Measurements from ENCODE around the gene RIPOR2.
A peak's percentile ranks its signal among the peaks of the same experiment; 100 is the strongest.
"Not testable (repeated sequence)": the region's sequence is repeated elsewhere in the genome, so short reads cannot be mapped to it uniquely, and the experiment has no call there.

RIPOR2 gene

DNA sequence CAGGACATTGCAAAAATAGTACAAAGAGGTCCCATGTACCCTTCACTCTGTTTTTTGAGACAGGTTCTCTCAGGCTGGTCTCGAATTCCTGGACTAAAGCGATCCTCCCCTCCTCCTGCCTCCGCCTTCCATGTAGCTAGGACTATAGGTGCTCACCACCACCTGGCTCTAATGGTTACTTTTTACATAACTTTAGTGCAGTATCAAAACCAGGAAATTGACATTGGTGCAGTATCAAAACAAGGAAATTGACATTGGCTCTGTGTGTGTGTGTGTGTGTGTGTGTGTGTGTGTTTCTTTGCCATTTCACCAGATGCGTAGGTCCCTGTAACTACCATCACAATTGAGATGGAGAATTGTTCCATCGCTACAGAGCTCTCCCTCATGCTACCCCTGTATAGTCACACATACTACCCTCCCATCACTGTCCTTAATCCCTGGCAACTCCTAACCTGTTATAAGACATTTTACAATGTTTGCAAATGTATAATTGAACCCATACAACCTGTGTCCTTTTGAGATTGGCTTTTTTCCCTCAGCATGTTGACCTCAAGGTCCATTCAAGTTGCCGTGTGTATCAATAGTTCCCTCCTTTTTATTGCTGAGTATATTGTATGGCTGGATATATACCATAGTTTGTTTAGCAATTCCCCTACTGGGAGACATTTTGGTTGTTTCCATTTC, 28.3 kb upstream of the RIPOR2 start:
- no peak for DNase-seq
- H3K4me1 Mint-ChIP-seq, result peaks cover 47 to 70% of the 10 kb centered on the region in 2 donors
- H3K9me3 Mint-ChIP-seq, result peaks cover 4 to 8% of the 10 kb centered on the region in 2 donors
- H3K27me3 Mint-ChIP-seq, result no peaks in the 10 kb centered on the region
- no peak overlapping the region for H3K27ac Mint-ChIP-seq
- no peak for ATAC-seq (replicated peaks)
- no peak overlapping the region for H3K4me3 Mint-ChIP-seq
- peaks cover 17 to 26% of the 10 kb centered on the region in 2 donors for H3K36me3 Mint-ChIP-seq

DNA sequence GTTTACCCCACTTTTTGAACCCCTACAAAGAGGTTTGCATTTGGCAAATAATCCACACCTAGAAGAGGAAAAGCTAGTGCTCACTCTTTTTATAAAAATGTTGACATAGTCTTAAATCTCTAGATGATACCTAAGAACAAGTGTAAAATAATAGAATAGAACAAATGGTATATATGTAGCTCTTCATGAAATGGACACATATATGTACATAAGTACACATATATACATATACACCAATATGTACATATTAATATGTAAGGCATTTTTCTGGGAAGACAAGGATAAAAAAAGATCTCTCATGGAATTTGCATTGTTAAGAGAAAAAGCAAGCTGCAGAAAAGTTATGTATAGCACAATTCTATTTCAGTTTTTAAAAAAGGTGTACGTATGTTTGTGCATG, 27.6 kb upstream of the RIPOR2 start:
- Mint-ChIP-seq H3K9me3 (peaks cover 4 to 8% of the 10 kb centered on the region in 2 donors), H3K36me3 (peaks cover 19 to 29% of the 10 kb centered on the region in 2 donors), H3K4me3 (no peak overlapping the region), H3K27ac (no peak overlapping the region), H3K4me1 (peaks cover 44 to 69% of the 10 kb centered on the region in 2 donors), H3K27me3 (no peaks in the 10 kb centered on the region)
- DNase-seq, result no peak
- no peak for ATAC-seq (replicated peaks)

DNA sequence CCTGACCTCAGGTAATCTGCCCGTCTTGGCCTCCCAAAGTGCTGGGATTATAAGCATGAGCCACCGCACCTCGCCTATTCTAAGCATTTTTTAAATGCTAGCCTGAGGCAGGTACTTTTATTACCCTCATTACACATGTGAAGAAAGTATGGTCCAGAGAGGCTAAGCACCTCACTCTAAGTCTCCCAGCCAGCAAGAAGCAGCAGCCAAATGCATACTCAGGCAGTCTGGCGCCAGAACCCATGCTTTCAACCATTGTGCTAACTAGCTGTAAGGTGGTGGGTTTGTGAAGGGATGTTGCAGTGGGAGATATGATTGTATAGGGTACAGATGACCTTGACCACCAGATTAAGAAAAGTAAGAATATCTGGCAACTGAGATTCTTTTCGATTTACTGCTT, 26.1 kb upstream of the RIPOR2 start:
- DNase-seq, result no peak
- peaks cover 48 to 73% of the 10 kb centered on the region in 2 donors for H3K4me1 Mint-ChIP-seq
- H3K27me3 Mint-ChIP-seq, result no peaks in the 10 kb centered on the region
- peaks cover 18 to 31% of the 10 kb centered on the region in 2 donors for H3K36me3 Mint-ChIP-seq
- ATAC-seq (replicated peaks), result peak; percentile 22 to 25
- no peak overlapping the region for H3K27ac Mint-ChIP-seq
- H3K4me3 Mint-ChIP-seq, result no peak overlapping the region
- peaks cover 4 to 8% of the 10 kb centered on the region in 2 donors for H3K9me3 Mint-ChIP-seq

DNA sequence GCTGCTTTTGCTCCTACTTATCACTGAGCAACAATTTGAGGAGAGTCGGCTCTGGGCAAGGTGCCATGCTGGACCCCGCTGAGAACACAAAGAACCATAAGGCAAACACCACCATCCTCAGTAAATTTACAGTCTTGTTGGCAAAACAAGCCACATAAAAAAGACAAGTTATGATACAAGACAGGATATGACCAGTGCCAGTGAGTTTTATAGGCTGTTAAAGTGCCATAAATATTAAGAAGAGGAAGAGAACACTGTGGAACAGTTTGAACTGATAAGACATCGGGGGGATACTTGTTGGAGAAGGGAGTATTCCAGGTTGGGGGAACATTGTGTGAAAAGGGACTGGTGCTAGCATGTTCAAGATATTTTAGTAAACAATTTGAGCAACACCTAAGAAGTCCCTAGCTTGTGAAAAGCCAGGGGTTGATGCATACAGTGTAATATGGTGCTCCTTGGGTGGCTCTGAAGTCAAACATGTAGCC, 25.3 kb upstream of the RIPOR2 start:
- no peak for ATAC-seq (replicated peaks)
- Mint-ChIP-seq H3K4me1 (peaks cover 48 to 71% of the 10 kb centered on the region in 2 donors), H3K27me3 (no peaks in the 10 kb centered on the region), H3K36me3 (peaks cover 17 to 28% of the 10 kb centered on the region in 2 donors), H3K27ac (peak overlapping the region; percentile 79), H3K9me3 (peaks cover 4 to 8% of the 10 kb centered on the region in 2 donors), H3K4me3 (peak overlapping the region; percentile 7 to 36)
- no peak for DNase-seq

DNA sequence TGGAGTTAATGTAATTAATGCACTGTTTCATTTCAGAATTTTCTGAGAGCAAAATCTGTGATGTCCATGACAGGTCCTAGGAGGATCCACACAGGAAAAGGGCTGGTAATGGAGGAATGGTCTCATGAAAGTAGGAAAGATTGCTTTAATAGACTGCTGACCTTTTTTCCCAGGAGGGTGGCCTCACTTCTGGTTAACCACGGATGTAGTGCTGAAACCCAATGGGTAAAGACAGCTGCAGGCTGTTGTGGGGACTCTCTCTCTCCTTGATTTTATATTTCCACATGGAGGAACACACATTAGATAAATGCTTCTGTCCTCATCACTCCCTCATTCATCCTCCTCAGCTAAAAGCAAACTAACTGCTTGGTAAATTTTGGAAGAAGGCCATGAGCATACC, 23.6 kb upstream of the RIPOR2 start:
- Mint-ChIP-seq H3K27me3 (no peaks in the 10 kb centered on the region), H3K36me3 (peaks cover 19 to 28% of the 10 kb centered on the region in 2 donors), H3K4me1 (peaks cover 55 to 79% of the 10 kb centered on the region in 2 donors), H3K4me3 (no peak overlapping the region), H3K27ac (peak overlapping the region; percentile 15), H3K9me3 (peaks cover 4 to 8% of the 10 kb centered on the region in 2 donors)
- ATAC-seq (replicated peaks) (no peak), DNase-seq (no peak)

DNA sequence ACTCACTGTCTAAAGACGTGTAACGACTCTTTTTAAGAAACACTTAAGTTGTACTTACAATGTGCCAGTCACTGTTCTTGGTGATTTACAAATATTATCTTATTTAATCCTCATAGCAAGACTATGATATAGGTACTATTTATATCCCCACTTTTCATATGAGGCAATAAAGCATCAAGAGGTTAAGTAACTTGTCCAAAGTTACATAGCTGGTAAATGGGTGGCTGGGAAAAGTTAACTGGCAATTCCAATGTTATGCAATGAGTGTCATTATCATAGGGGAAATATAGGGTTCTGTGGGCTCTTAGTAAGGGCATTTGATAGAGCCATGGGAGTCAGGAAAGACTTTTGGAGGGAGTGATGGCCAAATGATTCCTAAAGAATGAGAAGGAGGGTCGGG, 21.4 kb upstream of the RIPOR2 start:
- H3K4me1 Mint-ChIP-seq, result peaks cover 51 to 84% of the 10 kb centered on the region in 2 donors
- no peaks in the 10 kb centered on the region for H3K27me3 Mint-ChIP-seq
- DNase-seq (no peak), ATAC-seq (replicated peaks) (no peak)
- H3K27ac Mint-ChIP-seq, result peak overlapping the region; percentile 21
- H3K9me3 Mint-ChIP-seq, result peaks cover 8% of the 10 kb centered on the region in 2 donors
- H3K36me3 Mint-ChIP-seq, result peaks cover 28 to 38% of the 10 kb centered on the region in 2 donors
- H3K4me3 Mint-ChIP-seq, result no peak overlapping the region

DNA sequence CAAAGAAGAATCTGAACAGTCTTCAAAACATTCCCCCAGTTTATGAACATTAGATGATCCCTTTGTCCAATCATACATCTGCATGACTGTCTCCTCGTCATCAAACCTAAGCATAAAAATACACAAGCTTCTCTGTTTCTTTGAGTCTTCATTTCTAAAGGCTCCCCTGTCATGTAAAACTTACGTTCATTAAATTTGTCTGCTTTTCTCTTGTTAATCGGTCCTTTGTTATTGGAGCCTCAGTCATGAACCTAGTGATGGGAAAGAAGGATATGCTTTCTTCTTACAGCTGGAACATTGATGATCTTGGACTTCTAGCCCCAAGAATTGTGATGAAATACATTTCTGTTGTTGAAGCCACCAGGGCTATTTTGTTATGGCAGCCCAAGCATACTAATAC, 18.0 kb upstream of the RIPOR2 start:
- Mint-ChIP-seq H3K27ac (no peak overlapping the region), H3K4me1 (peaks cover 50 to 84% of the 10 kb centered on the region in 2 donors), H3K9me3 (peaks cover 0 to 7% of the 10 kb centered on the region in 2 donors), H3K36me3 (peaks cover 16 to 19% of the 10 kb centered on the region in 2 donors), H3K4me3 (no peak overlapping the region), H3K27me3 (no peaks in the 10 kb centered on the region)
- ATAC-seq (replicated peaks) (no peak), DNase-seq (no peak)

DNA sequence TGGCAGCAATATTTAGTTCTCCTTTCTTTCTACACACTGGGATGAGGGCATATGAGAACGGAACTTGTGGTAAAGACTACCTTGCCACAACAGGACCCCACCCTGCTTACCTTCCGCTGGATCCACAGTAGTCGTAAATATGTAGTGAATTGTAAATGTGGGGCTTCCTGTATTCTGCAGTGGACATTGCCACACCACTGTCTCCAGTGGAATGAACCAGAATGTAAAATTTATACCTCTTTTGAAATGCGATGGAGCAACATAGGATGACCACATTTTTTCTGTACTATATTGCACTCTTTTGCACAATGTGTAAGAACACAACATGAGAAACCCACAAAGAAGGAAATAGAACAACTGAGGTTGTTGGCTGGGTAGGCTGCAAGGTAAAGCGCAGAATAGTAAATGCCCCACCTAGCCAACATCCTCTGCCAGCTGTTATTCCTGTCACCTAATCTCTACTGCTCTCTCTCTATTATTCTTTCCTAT, 16.1 kb upstream of the RIPOR2 start:
- H3K27ac Mint-ChIP-seq, result peak overlapping the region; percentile 20
- H3K4me3 Mint-ChIP-seq, result peak overlapping the region; percentile 22 to 56
- peaks cover 57 to 90% of the 10 kb centered on the region in 2 donors for H3K4me1 Mint-ChIP-seq
- H3K9me3 Mint-ChIP-seq, result peaks cover 5 to 7% of the 10 kb centered on the region in 2 donors
- peak; percentile 27 to 35 for ATAC-seq (replicated peaks)
- H3K27me3 Mint-ChIP-seq, result no peaks in the 10 kb centered on the region
- no peak for DNase-seq
- peaks cover 18 to 30% of the 10 kb centered on the region in 2 donors for H3K36me3 Mint-ChIP-seq

DNA sequence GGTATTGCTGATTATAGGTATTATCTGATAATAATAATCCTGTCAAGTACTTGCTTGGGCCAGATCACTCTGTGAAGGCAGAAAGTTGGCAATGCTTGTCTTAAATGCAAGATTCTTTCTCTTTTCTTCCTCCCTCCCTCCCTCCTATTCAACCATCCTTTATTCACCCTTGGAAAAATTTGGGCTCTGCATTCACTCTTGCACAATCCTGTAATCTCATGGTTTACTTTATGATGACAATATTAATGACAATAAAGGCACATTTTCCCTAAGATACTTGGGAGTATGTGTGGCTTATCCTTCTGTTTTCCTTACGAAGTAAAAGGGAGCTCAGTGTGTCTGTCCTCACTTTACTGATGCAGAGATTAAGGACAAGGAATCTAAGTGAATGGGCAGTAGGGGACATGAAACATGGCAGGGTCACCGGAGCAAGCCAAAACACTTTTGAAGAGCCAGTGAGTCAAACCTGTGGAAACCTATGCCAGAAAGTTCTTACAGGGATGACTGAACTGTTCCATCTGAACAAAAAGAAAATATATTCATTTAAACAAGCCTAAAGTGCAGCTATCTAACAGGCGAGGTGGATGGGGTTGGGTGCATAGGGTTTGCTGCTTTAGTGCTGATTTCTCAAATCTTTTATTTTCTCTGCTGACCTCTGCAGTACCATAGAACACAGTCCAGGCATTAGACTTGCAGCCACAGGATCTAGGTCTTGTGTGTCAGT, 14.6 kb upstream of the RIPOR2 start:
- no peaks in the 10 kb centered on the region for H3K27me3 Mint-ChIP-seq
- H3K9me3 Mint-ChIP-seq, result peaks cover 8 to 9% of the 10 kb centered on the region in 2 donors
- ATAC-seq (replicated peaks) (no peak), DNase-seq (no peak)
- peaks cover 21 to 37% of the 10 kb centered on the region in 2 donors for H3K36me3 Mint-ChIP-seq
- no peak overlapping the region for H3K4me3 Mint-ChIP-seq
- no peak overlapping the region for H3K27ac Mint-ChIP-seq
- peaks cover 54 to 86% of the 10 kb centered on the region in 2 donors for H3K4me1 Mint-ChIP-seq

DNA sequence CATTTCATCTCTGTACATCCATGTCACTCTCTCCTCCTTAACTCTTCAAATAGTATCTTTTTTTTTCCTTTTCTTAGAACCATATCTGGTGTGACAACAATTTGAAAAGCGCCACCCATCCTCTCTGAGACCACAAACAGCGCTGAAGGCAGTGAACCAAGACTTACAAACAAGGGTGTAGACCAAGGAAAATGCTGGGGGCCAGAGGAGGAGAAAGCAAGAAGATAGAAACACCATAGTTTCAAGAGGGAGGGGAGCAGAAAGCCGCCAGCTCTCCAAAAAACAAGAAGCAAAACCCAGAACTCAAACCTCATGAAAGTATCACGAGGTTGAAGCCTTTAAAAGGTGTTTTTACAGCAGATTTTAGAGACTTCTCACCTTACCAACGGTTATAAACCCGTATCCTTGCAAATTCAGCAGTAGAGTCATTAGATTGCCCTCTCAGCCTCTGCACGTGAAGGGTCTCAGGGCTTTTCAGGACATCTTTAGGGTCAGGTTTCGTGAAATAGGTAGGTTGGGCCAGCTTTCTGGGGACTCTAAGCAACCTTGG, 13.3 kb upstream of the RIPOR2 start:
- DNase-seq (peak; percentile 71), ATAC-seq (replicated peaks) (peak; percentile 91 to 96)
- H3K36me3 Mint-ChIP-seq, result peaks cover 30 to 48% of the 10 kb centered on the region in 2 donors
- no peaks in the 10 kb centered on the region for H3K27me3 Mint-ChIP-seq
- peaks cover 49 to 79% of the 10 kb centered on the region in 2 donors for H3K4me1 Mint-ChIP-seq
- peaks cover 14 to 16% of the 10 kb centered on the region in 2 donors for H3K9me3 Mint-ChIP-seq
- H3K4me3 Mint-ChIP-seq, result peak overlapping the region; percentile 67 to 70
- H3K27ac Mint-ChIP-seq, result peak overlapping the region; percentile 91

DNA sequence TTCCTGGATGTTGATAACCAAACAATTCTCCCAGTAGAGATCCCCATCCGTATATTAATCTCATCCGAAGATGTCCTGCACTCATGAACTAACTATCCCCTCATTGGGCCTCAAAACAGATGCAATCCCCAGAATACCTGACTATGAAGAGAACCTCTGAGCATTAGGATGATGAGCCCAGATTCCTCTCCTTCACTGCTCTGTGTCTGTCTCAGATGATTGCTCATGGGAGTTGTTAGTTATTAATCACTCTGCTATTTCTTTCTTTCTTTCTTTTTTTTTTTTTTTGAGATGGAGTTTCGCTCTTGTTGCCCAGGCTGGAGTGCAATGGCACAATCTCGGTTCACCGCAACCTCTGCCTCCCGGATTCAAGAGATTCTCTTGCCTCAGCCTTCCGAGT, 12.5 kb upstream of the RIPOR2 start:
- Mint-ChIP-seq H3K9me3 (peaks cover 11 to 16% of the 10 kb centered on the region in 2 donors), H3K4me1 (peaks cover 44 to 72% of the 10 kb centered on the region in 2 donors), H3K36me3 (peaks cover 28 to 44% of the 10 kb centered on the region in 2 donors), H3K27ac (peak overlapping the region; percentile 91), H3K4me3 (peak overlapping the region in 1 of 2 donors; percentile 70)
- peak in 1 of 2 donors; percentile 16 for ATAC-seq (replicated peaks)
- H3K27me3 Mint-ChIP-seq, DNase-seq: not testable (repeated sequence)

DNA sequence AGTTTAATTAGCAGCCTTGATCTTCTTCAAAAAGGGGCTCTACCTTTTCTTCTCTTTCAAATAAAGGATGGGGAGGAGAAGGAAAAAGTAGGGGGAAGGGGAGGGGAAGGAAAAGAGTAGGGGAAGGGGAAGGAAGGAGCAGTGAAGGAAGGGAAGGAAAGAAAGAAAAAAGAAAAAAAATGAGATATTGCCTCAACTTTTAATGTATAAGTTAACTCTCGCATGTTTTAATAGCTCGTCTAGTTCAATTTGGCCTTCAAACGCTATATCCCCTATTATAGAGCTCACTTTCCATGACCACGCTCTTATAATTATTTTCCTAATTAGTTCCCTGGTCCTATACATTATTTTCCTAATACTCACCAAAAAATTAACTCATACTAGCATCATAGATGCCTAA, 11.9 kb upstream of the RIPOR2 start:
- no peak for ATAC-seq (replicated peaks)
- H3K36me3 Mint-ChIP-seq, result peaks cover 31 to 46% of the 10 kb centered on the region in 2 donors
- no peak overlapping the region for H3K4me3 Mint-ChIP-seq
- H3K27me3 Mint-ChIP-seq, result no peaks in the 10 kb centered on the region
- DNase-seq, result no peak
- peak overlapping the region; percentile 91 for H3K27ac Mint-ChIP-seq
- H3K9me3 Mint-ChIP-seq, result peaks cover 15 to 16% of the 10 kb centered on the region in 2 donors
- peaks cover 49 to 69% of the 10 kb centered on the region in 2 donors for H3K4me1 Mint-ChIP-seq

DNA sequence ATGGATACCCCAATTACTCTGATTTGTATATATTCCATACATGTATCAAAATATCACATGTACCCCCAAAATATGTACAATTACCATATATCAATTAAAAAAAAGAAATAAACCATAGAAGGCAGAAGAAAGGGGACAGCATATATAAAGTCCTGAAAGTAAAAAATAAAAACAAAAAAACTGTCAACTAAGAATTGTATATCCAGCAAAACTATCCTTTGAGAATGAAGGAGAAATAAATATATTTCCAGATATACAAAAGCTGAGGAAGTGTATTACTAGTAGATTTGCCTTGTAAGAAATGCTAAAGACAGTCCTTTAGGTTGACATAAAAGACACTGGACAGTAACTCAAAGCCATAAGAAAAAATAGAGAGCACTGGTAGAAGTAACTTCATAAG, 9.3 kb upstream of the RIPOR2 start:
- H3K36me3 Mint-ChIP-seq, result peaks cover 31 to 46% of the 10 kb centered on the region in 2 donors
- H3K27ac Mint-ChIP-seq, result peak overlapping the region; percentile 25
- peaks cover 44 to 63% of the 10 kb centered on the region in 2 donors for H3K4me1 Mint-ChIP-seq
- H3K27me3 Mint-ChIP-seq, result no peaks in the 10 kb centered on the region
- H3K4me3 Mint-ChIP-seq, result no peak overlapping the region
- ATAC-seq (replicated peaks) (no peak), DNase-seq (no peak)
- peaks cover 15 to 16% of the 10 kb centered on the region in 2 donors for H3K9me3 Mint-ChIP-seq

DNA sequence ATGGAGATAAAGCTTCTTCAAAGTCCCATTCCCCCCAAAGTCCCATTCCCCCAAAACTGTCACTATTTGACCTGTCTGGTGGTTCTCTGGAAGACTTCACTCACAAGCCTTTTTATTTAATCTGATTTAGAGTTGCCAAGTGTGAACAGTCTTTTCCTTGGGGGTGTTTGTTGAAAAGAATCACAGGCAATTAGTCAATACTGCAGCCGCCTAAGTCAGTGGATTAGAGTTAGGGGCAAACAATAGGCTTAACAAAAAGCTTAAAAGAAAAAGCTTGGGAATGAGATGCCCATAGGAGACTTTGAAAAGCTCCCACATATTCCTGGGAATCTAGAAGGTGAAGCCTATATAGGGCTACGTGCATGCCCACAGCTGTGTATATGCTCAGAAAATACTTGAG, 8.0 kb upstream of the RIPOR2 start:
- Mint-ChIP-seq H3K27ac (no peak overlapping the region), H3K9me3 (peaks cover 14 to 16% of the 10 kb centered on the region in 2 donors), H3K4me1 (peaks cover 40 to 61% of the 10 kb centered on the region in 2 donors), H3K36me3 (peaks cover 28 to 44% of the 10 kb centered on the region in 2 donors), H3K27me3 (no peaks in the 10 kb centered on the region), H3K4me3 (no peak overlapping the region)
- DNase-seq, result no peak
- ATAC-seq (replicated peaks), result no peak
